Measurements from ENCODE around the gene LIM2. TPM values are rescaled to one million over a fixed set of nuclear protein-coding genes. Genes with fewer than 3 reads are reported as not detected.

Gene LIM2
- total and polyA plus RNA-seq, 2 donors (not counting 1 experiment from before 2014, with no cell fraction given): not detected

- H4K20me1 ChIP-seq (ENCODE audit: control insufficient read depth, insufficient read depth, low read length, poor library complexity, severe bottlenecking): no peaks in the 10 kb centered on the region
- H3K36me3 ChIP-seq (replicated peaks in 1 of 2; ENCODE audit: control extremely low read depth in 1 of 2, control insufficient read depth in 1 of 2, extremely low read depth in 1 of 2, insufficient read depth in 2 of 2, low read length in 1 of 2): no peaks in the 10 kb centered on the region
- no peaks in the 10 kb centered on the region for H3K79me2 ChIP-seq (ENCODE audit: control insufficient read depth, insufficient read depth, low read length)
- intact Hi-C loops (cut with micrococcal nuclease): no loop called here
- no peak overlapping the region for H3K27ac ChIP-seq (ENCODE audit: low read length in 2 of 2)
- no peak overlapping the region for H3K4me3 ChIP-seq (ENCODE audit: control extremely low read depth in 1 of 5, extremely low read depth in 1 of 5, insufficient read depth in 1 of 5, low read depth in 2 of 5, low read length in 4 of 5)
- peaks cover 0 to 8% (median 1%) of the 10 kb centered on the region in 4 experiments for H3K27me3 ChIP-seq (replicated peaks in 1 of 4; ENCODE audit: control extremely low read depth in 1 of 4, control insufficient read depth in 3 of 4, insufficient read depth in 4 of 4, low read length in 3 of 4)
- Mint-ChIP-seq H3K9me3 (ENCODE audit: insufficient read depth) (no peaks in the 10 kb centered on the region), H3K27me3 (peaks cover 24% of the 10 kb centered on the region), H3K27ac (no peak overlapping the region), H3K4me3 (no peak overlapping the region), H3K4me1 (peaks cover under 1% of the 10 kb centered on the region)
- H3K9me3 ChIP-seq (ENCODE audit: control extremely low read depth in 1 of 3, control insufficient read depth in 2 of 3, insufficient read depth in 1 of 3, low read length in 2 of 3): no peaks in the 10 kb centered on the region
- CTCF ChIA-PET: interaction anchor here (0.7 to 1.3 kb wide), 3 partner anchors 9 to 264 kb away, joined by 3 read pairs; no protein-coding TSS in a partner anchor
- no peaks in the 10 kb centered on the region for H3K4me1 ChIP-seq (ENCODE audit: control insufficient read depth in 2 of 2, insufficient read depth in 2 of 2, low read length in 2 of 2)
- no peak for TF ChIP-seq EZH2 (IDR thresholded peaks at IDR 0.05; ENCODE audit: borderline replicate concordance, insufficient read depth, low read depth, low read length, poor library complexity, severe bottlenecking)
- no peak for TF ChIP-seq CTCF (IDR thresholded peaks at IDR 0.05)
- no peak overlapping the region for H3K4me2 ChIP-seq (replicated peaks; ENCODE audit: low read depth, low read length, poor library complexity, severe bottlenecking)
- DNase-seq (no peak), ATAC-seq (ENCODE audit: low read depth) (no peak)
- no CpG with 5 or more reads among the region's 4 CpGs for WGBS (ENCODE audit: insufficient coverage)
- POLR2A ChIA-PET: interaction anchor here (1.5 kb wide), 1 partner anchor 16 kb away, joined by 3 read pairs; the partner anchor contains the start of gene SIGLEC10
- H3K9ac ChIP-seq (ENCODE audit: low read length): no peak overlapping the region
- H2AFZ ChIP-seq (ENCODE audit: insufficient read depth, low read depth, low read length, poor library complexity, severe bottlenecking): no peak overlapping the region
Observed at GRCh38 chr19:51433043-51433442, 45.3 kb upstream of the LIM2 start.

- TF ChIP-seq EZH2 (IDR thresholded peaks at IDR 0.05; ENCODE audit: borderline replicate concordance, insufficient read depth, low read depth, low read length, poor library complexity, severe bottlenecking) (no peak), CTCF (IDR thresholded peaks at IDR 0.05) (no peak)
- ATAC-seq (ENCODE audit: low read depth) (no peak), DNase-seq (no peak)
- H3K4me1 ChIP-seq (ENCODE audit: control insufficient read depth in 2 of 2, insufficient read depth in 2 of 2, low read length in 2 of 2): no peaks in the 10 kb centered on the region
- peaks cover 10% of the 10 kb centered on the region for H3K27me3 Mint-ChIP-seq
- 33% methylated on average over 1 of the region's 3 CpGs for WGBS (ENCODE audit: insufficient coverage)
- H3K36me3 ChIP-seq (replicated peaks in 1 of 2; ENCODE audit: control extremely low read depth in 1 of 2, control insufficient read depth in 1 of 2, extremely low read depth in 1 of 2, insufficient read depth in 2 of 2, low read length in 1 of 2): no peaks in the 10 kb centered on the region
- no peak overlapping the region for H3K27ac ChIP-seq (ENCODE audit: low read length in 2 of 2)
- no peak overlapping the region for H2AFZ ChIP-seq (ENCODE audit: insufficient read depth, low read depth, low read length, poor library complexity, severe bottlenecking)
- H3K4me3 ChIP-seq (ENCODE audit: control extremely low read depth in 1 of 5, extremely low read depth in 1 of 5, insufficient read depth in 1 of 5, low read depth in 2 of 5, low read length in 4 of 5): no peak overlapping the region
- ChIA-PET POLR2A (no interaction called here), CTCF (no interaction called here)
- H3K4me3 Mint-ChIP-seq: no peak overlapping the region
- no peak overlapping the region for H3K27ac Mint-ChIP-seq
- H4K20me1 ChIP-seq (ENCODE audit: control insufficient read depth, insufficient read depth, low read length, poor library complexity, severe bottlenecking): no peaks in the 10 kb centered on the region
- no peak overlapping the region for H3K4me2 ChIP-seq (replicated peaks; ENCODE audit: low read depth, low read length, poor library complexity, severe bottlenecking)
- no peaks in the 10 kb centered on the region for H3K9me3 Mint-ChIP-seq (ENCODE audit: insufficient read depth)
- intact Hi-C loops (cut with micrococcal nuclease): no loop called here
- no peaks in the 10 kb centered on the region for H3K9me3 ChIP-seq (ENCODE audit: control extremely low read depth in 1 of 3, control insufficient read depth in 2 of 3, insufficient read depth in 1 of 3, low read length in 2 of 3)
- H3K79me2 ChIP-seq (ENCODE audit: control insufficient read depth, insufficient read depth, low read length): no peaks in the 10 kb centered on the region
- H3K27me3 ChIP-seq (replicated peaks in 1 of 4; ENCODE audit: control extremely low read depth in 1 of 4, control insufficient read depth in 3 of 4, insufficient read depth in 4 of 4, low read length in 3 of 4): peaks cover 0 to 11% (median 1%) of the 10 kb centered on the region in 4 experiments
- H3K4me1 Mint-ChIP-seq: no peaks in the 10 kb centered on the region
- no peak overlapping the region for H3K9ac ChIP-seq (ENCODE audit: low read length)
Observed at GRCh38 chr19:51431124-51431523, 43.4 kb upstream of the LIM2 start.

Data from B cell (primary cell).